Measurements from ENCODE around the gene WSCD1.

Gene WSCD1

DNA sequence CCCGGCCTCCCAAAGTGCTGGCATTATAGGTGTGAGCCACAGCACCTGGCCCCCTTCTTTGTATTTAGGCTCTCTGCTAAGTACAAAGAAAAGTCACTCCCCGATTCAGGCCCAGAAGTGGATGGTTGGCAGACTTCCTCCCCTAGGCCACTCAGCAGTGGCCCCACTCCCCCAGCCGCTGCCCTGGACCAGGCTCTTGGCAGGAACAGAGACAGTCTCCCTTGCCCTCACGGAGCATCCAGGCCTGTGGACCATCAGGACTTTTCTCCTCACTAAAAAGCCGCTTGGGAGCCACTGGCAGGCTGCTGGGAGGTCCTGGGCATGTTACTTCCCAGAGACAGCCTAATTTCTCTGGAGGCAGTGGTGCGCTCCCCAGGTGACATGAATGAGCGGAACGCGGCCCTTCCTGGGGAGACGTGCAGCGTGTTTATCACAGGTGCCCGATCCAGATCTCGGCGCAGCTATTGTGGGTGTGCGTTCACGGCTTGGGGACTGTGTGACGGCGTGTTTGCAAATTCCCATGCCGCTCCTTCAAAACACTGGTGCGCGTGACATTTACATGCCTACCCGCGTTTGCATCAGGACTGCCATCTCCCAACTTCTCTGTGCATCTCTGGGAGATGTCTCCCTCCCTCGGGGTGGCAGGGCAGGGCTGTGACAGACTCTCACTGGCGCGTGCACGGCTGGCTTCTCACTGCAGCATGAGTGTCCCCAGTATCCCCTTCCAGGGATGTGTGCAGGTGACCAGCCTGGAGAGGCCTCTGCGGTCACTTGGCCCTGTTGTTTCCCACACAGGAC lies 16.6 kb downstream of the WSCD1 start:
- DNase-seq, result no peak

DNA sequence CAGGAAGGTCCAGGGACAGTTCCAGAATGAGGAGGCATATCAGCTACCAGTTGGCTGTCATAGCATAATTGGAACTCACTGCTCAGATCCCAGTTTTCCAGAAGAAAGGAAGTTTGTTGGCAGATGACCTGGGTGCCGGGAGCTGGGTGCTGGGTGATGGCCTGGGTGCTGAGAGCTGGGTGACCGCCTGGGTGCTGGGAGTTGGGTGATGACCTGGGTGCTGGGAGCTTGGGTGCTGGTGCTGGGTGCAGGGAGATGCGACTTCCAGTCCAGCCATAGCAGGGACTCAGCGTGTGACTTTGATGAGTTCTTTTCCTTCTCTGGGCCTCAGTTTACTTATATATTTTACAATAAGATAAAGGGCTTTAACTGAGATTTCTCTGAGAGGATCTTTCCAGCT lies 18.0 kb downstream of the WSCD1 start:
- DNase-seq, result no peak

DNA sequence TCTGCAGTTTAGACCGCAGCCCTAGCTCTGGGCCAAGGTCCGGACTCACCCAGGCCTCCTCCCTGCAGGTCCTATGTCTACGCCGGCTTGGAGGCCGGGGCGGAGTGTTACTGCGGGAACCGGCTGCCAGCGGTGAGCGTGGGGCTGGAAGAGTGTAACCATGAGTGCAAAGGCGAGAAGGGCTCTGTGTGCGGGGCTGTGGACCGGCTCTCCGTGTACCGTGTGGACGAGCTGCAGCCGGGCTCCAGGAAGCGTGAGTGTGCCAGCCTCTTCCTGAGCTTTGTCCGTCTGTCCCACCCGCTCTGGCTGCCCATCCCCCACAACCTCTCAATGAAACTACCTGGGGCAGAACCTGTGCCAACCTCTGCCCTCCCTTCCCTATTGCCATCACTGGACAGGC lies 20.1 kb downstream of the WSCD1 start:
- DNase-seq, result no peak

DNA sequence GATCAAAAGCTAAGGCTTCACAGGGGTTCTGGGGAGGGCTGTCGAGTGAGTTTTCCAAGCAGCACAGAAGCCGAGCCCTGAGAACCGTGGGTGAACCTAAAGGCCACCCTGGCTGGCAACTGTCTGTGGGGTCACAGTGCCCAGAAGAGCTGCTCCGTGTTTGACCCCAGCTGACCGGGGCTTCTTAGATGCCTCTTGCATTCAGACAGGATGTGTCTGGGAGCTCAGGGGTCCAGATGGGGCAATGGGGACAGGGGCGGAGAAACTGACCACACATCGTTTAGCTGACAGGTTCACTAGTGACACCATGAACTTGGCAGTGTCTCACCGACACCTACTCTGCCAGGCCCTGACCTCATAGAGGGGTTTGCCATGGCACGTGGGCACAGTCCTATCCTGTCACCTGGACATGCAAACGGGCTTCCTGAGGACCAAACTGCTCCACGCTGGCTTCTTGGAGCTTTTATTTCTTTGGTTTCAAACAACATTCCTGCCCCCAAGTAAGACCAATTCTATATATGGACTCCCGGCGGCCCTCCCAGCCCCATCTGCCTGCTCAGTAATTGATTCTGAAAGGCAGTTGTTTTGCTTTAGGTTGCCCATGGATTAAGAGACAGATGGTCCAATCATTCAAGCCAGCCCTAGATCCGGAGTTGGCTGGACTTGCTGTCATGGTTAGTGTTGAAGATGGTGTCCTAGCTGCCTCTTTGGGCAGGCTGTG lies 22.2 kb downstream of the WSCD1 start:
- no peak for DNase-seq

DNA sequence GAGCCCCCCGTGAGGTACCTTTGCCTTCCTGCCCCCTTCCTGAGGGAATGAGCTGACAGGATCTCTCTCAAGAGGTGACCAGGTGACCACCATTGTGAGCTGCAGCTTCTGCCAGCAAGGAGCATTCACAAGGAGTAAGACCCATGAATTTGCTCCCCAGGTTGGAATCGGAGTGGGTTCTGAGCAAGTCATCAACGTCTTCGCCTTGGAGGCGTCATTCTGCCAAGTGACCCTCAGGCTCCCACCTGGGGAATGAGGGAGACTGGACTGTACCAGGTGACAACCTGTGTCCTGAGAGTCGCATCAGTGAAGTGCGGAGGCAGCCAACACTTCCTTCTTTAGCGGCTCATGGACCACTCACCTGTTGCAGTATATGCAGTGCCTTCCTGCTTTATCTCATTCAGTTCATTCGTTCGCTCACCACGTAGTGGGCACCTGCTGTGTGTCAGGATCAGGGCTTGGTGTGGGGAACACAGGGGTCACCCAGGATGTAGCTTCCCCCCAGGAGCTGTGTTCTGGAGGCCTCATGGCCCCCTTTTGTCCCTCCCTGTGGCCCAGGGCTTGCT lies 22.8 kb downstream of the WSCD1 start:
- no peak for DNase-seq

DNA sequence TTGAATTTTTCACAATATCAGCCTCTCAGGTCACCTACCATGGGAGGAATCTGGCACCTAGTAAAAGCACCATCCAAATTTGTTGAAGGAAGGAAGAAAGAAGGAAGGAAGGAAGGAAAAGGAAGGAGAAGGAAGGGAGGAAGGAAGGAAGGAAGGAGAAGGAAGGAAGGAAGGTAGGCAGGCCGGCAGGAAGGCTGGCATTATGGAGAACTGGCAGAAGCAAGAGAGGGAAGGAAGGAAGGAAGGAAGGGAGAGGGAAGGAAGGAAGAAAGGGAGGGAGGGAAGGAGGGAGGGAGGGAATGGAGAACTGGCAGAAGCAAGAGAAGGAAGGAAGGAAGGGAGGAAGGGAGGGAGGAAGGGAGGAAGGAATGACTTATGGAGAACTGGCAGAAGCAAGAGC lies 24.3 kb downstream of the WSCD1 start:
- no peak for DNase-seq

DNA sequence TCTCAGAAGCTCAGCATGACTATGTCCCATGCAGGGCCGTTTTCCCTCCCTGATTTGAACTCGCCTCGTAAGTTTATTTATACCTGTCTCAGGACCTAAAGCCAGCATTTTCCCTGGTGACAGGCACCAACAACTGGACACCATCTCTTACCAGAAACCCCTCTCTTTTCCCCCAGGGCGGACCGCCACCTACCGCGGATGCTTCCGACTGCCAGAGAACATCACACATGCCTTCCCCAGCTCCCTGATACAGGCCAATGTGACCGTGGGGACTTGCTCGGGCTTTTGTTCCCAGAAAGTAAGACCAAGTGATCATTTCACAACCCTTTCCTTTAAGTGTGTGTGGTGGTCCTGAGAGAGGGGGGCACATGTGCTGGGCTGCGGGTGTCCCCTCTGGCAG lies 24.7 kb downstream of the WSCD1 start:
- DNase-seq, result no peak

DNA sequence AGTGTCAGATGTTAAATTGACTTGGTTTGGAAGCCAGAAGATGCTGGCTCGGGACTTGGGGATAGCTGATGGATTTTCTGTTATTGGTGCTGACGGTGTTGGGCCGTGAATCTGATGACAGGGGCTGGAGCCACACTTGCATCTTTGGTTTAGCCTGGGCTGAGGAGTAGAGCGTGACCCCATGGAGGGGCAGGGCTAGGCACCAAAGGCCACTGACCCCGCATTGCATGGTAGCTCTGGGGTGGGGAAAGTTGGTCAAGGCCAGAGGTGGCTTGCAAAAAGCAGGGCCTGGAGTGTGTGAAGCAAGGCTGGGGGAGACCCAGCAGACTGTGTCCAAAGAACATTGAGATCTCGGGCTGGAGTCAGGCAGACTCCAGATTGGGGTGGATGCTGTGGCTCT lies 25.3 kb downstream of the WSCD1 start:
- no peak for DNase-seq

DNA sequence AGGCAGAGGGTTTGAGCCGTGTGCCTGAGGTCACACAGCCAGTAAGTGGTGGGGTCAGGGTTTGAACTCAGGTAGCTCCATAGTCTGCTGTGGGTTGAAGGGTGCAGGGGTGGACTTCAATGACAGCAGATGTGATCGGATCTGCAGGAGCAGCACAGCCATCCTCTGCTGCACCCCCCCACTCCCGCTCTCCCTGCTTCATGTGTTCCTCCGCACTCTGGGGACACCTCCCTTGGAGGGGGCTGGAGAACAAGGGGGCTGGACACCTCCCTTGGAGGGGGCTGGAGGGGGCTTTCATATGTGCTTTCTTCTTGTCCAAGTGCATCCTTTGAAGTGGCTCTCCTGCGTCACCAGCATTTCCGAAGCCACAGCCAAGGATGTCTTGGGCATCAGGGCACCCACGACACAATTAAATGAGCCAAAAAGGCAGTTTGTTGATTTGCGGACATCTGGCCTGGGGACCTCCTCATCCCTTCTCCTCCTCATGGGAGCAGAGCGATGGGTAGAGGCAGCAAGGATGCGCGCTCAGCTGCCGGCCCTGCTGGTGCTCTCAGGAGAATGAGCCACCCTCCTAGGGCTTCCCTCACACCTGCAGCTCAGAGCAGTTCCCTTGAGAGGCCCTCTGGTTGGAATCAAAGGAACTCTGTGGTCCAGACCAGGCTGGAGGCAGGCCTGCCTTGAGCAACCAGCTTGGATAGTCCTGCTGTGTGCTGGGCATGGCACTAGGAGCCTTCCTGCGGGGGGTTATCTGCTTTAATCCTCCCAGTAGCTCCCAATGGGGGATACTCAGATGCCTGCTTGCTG lies 26.2 kb downstream of the WSCD1 start:
- no peak for DNase-seq

DNA sequence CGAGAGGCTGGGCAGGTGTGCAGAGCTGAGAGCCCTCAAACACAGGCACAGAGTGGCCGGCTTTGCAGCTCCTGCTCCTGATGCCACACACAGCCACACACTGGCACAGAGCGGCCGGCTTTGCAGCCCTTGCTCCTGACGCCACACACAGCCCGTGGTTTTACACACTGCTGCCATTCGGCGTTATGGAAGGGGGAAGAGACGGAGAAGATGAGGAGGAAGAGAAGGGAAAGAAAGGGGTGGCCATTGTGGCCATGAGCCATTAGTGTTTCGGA lies 26.8 kb downstream of the WSCD1 start:
- no peak for DNase-seq

DNA sequence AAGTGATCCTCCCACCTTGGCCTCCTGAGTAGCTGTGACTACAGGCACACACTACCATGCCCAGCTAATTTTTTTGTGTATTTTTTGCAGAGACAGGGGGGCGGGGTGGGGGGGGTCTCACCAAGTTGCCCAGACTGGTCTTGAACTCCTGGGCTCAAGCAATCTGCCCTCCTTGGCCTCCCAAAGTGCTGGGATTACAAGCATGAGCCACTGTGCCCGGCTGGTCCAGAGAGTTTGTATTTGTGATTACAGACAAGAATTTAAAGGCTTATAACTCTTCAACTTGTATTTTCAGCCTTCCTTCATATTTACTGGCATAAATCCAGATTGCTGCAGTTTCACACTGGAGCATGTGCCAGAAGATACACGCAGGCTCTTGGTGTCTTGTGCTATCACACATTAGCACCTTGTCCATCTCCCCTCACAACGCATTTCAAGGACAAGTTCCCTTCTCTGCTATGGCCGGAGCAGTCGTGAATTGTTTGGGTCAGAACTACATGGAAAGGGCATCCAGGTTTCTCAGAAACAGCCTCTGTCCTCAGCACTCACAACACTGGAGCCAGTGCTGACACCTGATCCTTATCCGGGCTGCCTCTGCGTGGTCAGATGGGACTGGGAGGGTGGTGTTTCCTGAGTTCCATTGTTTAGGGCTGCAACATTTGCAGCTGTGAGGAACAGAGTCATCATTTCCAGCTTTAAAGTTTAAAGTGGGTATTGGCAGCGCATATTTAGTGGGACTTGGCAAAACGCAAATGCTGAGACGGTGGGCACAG lies 28.1 kb downstream of the WSCD1 start:
- no peak for DNase-seq

DNA sequence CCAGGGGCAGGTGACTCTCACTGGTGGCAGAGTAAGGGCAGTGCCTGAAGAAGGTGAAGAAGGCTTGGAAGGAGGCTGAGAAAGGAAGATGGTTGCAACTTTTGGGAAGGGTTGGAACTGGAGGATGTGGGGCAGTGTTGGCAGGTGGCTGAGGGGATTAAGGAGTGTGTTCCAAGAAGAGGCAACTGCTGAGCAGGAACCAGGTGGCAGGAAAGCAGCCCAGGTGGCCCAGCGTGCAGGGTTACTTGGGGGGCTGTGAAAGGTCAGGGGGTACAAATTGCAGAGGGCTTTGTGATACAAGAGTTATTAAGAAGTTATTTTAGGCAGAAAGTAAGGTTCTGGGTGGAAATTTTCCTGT lies 28.6 kb downstream of the WSCD1 start:
- no peak for DNase-seq

DNA sequence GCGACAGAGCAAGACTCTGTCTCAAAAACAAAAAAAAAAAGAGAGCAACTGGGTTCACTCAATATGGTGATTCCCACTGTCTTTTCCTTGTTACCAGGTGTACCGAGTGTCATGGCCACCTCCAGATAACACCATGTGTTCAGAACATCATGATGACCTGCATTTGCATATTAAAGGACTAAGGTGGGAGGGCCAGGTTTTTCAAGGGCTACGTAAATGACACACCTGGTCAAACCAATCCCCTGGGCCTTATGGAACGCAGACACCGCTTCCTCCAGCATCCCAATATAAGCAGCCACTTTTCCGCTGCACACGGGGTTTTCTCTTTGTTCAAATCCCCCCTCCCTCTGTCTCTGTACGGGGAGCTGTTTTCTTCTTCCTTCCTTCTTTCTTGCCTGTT lies 29.3 kb downstream of the WSCD1 start:
- no peak for DNase-seq

DNA sequence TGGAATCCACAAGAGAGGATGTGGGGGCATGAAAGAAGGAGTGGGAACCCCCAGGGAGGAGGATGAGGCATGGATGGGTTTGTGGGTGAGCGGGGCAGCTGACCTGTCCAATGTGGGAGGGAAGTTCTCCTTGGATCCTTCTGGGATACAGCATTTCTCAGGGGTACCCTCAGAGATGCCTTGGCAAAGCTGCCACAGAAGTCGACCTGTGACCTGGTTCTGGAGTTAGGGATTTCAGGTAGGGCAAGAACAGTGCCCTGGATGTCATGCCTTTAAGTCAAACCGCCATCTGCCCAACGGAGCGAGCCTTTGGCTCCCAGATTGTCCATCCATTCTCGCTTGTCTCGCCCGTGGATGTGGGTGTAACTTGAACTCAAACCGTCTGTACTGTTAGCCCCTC lies 30.0 kb downstream of the WSCD1 start:
- DNase-seq, result no peak

DNA sequence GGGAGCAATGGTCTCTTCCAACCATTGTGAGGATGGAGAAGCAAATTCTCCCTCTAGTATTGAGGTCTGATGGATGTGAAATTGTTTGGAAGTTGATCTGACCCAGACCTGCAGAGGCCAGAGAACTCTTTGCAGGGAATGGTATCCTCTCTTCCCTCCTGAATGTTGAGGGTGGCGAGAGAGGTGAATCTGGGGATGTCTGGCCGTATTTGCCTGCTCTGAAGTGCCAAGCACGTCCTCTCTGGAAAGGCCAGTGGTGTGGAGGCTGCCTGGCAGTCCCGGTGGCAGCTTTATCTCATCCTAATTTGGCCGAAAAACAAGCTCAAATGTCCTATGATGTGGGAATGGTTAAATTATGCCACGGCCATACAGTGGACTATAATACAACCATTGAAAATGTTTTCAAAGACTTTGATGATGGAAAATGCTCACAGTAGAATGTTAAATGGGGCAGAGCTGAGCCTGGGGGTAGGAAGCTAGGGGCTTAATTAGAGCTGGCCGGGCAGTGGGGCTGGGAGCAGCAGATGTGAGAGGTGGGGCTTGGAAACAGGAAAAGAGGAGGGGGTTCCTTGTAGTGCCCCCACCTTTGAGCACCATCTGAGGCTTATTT lies 30.8 kb downstream of the WSCD1 start:
- DNase-seq, result no peak

DNA sequence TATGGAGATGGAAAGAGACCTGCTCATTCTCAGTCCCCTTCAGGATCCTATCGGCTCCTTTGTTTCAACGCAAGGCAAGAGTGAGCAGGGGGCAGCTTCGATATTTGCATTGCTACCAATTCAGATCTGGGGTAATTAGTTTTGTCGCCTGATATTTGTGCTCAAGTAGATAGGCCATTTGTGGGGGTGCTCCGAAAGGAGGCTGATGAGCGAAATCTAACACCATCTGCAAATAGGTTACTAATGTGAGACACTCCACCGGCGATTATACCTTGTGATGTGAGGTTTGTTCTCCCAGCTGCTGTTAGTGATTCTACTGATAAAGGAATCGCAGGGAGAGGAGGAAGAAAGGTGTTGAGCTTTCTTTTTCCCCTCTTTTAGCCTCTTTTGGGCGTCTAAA lies 31.5 kb downstream of the WSCD1 start:
- no peak for DNase-seq

DNA sequence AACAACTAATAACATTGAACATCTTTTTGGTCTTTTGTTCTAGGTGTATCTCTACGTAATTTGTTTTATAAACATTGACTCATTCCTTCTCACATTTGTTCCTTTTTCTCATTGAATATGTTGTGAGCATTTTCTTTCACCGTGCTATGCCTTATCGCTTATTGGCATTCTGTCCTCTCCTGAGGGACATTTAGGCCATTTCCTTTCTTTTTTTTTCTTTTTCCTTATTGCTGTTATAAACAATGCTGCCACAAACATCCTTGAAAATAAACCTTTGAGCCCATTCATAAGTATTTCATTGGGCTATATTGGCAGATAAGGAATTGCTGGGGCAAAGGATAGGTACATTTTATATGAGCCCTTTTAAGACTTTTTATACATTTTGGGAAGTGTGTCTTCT lies 32.4 kb downstream of the WSCD1 start:
- no peak for DNase-seq

DNA sequence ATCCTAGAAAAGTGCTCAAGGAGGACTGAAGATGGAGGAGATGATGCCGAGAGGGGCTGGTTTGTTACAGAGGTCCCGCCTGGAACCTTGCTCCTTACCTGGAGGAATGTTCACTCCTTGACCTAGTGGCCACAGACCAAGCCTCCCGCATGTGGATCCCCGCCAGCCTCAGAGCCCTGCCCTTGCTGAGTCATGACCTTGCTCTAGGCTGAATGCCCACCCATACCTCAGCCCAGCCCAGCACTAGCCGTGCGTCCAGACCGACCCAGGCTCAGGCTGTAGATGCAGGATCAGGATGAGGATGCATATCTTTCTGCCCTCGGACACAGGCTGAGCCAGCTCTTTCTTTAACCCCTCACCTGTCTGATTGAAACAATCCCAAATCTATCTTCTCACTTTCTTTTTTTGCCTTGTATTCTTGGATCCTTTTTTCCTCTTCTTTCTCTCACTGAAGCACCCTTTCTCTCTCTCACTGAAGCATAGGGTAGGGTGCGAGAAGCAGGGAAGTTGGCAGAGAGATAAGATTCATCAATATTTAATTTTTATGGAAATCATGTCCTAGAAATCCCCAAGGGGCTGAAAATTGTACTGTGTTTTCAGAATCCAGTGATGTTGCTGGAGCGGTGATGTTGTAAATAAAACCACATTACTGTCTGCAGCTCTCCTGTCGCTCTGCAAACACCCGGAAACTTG lies 34.9 kb downstream of the WSCD1 start:
- DNase-seq, result no peak

DNA sequence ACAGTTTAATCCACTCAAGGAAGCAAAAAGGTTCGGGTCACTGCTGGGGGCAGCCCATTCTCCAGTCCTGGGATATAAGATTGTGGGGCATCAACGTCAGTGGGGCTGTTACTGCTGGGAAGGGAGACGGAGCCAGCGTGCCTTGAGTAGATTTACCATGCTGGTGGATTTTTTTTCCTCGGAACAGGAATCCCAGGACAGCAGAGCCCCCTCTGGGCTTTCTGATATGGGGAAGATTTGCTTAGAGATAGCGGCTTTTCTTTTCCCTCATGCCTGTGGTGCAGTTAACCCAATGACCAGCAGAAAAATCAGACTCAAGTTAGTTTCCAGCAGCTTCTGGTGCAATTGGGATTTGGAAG lies 35.4 kb downstream of the WSCD1 start:
- DNase-seq, result no peak

DNA sequence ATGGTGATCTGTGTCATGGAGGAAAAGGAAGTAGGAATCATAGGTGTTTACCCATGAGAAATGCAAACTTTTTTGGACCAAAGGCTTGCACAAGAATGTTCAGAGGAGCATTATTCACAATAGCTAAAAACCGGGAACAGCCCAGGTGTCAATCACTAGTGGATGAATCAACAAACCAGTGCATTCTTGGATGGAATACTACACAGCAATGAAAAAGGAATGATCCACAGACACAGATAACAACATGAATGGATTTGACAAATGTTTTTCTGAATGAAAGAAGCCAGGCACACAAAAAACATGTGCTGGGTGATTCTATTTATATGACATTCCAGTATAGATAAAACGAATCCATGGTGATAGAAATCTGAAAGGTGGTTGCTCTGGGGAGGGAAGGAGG lies 36.0 kb downstream of the WSCD1 start:
- no peak for DNase-seq

DNA sequence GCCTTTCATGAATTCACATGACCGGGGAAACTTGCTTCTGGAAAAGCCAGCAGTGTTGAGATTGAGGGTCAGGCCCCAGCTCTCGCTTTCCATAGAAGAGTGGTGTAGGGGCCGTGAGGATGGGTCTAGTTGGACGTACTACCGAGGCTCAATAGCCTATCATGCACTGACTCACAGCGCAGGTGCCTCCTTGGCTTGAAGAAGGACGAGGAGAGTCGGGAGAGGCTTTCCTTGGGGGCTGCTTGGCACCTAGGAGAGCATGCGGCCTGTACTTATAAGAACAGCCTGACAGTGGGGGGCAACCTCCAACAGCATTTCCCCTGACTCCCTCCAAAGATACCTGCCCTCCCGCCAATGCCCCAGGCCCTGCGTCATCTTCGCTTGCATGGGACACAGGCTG lies 37.6 kb downstream of the WSCD1 start:
- no peak for DNase-seq

DNA sequence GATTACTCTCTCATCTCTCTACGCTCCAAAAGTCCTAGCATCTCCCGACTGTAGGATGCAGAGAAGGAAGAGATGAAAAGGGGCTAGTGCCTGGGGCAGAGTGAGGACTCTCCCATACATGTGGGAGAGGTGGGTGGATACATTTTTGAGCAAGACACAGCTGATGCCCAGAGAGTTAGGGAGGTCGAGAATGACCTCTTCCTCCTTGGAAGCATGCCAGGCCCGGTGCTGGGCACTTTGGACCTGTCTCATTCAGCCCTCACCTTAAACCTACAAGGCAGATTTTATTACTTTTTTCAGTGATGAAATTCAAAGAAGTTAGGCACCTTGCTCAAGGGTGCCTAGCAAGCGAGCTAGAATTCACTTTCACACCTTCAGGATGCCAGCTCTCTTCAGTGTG lies 38.2 kb downstream of the WSCD1 start:
- DNase-seq, result no peak

All from CD4-positive, alpha-beta T cell treated with Interleukin-1 beta for 1 hour (primary cell).